T-helper 1 cell treated with Interleukin-12 subunit alpha and Interleukin-12 subunit beta and Interleukin-4 antibody, amounts not matched to agents 30 μg/mL and 1 μg/mL, for 36 hours (primary cell): ENCODE measurements around the gene FAXDC2.

Experiments used
- H3K27ac Mint-ChIP-seq: one replicate; pipeline ENCODE4 v1.8.0; 2021; ENCODE audit warnings: mild to moderate bottlenecking, mixed read lengths
- H3K27me3 Mint-ChIP-seq: one replicate; pipeline ENCODE4 v1.8.0; 2021; ENCODE audit warnings: low read depth, mixed read lengths
- H3K36me3 Mint-ChIP-seq: one replicate; pipeline ENCODE4 v1.8.0; 2021; ENCODE audit warnings: low read depth, mixed read lengths
- H3K4me1 Mint-ChIP-seq: one replicate; pipeline ENCODE4 v1.8.0; 2021; ENCODE audit warnings: low read depth, mixed read lengths
- H3K4me3 Mint-ChIP-seq: one replicate; pipeline ENCODE4 v1.8.0; 2021; ENCODE audit warnings: mild to moderate bottlenecking, moderate library complexity, mixed read lengths
- H3K9me3 Mint-ChIP-seq: one replicate; pipeline ENCODE4 v1.8.0; 2021; ENCODE audit warnings: mixed read lengths

The FAXDC2 gene

GRCh38 chr5:154850255-154851062 lies at the start of gene FAXDC2:
Gene FAXDC2, minus strand, starts transcription at chr5:154850603. Its CDS starts 12,425 bp downstream, at chr5:154838178.
- no peaks in the 10 kb centered on the region for H3K36me3 Mint-ChIP-seq
- no peak within 1 kb of the TSS for H3K4me3 Mint-ChIP-seq
- no peaks in the 10 kb centered on the region for H3K27me3 Mint-ChIP-seq
- H3K27ac Mint-ChIP-seq: no peak within 1 kb of the TSS
- peaks cover 2% of the 10 kb centered on the region for H3K4me1 Mint-ChIP-seq
- no peaks in the 10 kb centered on the region for H3K9me3 Mint-ChIP-seq

- Mint-ChIP-seq H3K36me3 (peaks cover 42% of the 10 kb centered on the region), H3K4me1 (no peaks in the 10 kb centered on the region), H3K27me3 (no peaks in the 10 kb centered on the region), H3K4me3 (no peak overlapping the region), H3K27ac (no peak overlapping the region), H3K9me3 (no peaks in the 10 kb centered on the region)
Observed at GRCh38 chr5:154900066-154900465, 49.7 kb upstream of the FAXDC2 start.

- H3K9me3 Mint-ChIP-seq: no peaks in the 10 kb centered on the region
- H3K36me3 Mint-ChIP-seq: peaks cover 42% of the 10 kb centered on the region
- H3K27ac Mint-ChIP-seq: no peak overlapping the region
- no peaks in the 10 kb centered on the region for H3K27me3 Mint-ChIP-seq
- no peak overlapping the region for H3K4me3 Mint-ChIP-seq
- H3K4me1 Mint-ChIP-seq: no peaks in the 10 kb centered on the region
Observed at GRCh38 chr5:154899151-154899816, 48.9 kb upstream of the FAXDC2 start.

DNA sequence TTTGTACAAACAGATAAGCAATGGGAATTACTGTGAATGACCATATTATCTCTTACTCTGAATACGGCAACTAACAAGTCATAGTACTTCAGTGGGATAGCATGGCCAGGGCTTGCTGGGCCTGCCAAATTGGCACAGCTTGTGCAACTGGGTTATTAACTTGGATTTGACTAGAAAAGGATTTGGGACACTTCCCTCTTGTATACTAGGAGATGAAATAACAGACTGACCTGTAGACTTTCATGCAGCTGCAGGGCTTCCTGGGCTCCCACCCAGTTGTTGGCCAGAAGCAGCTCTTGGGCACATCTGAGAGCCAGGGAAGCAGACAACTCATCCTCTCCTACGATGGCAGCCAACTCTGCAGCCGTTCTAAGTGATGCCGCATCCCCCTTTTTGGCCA lies 47.8 kb upstream of the FAXDC2 start:
- Mint-ChIP-seq H3K27me3 (no peaks in the 10 kb centered on the region), H3K9me3 (no peaks in the 10 kb centered on the region), H3K4me1 (no peaks in the 10 kb centered on the region), H3K36me3 (peaks cover 42% of the 10 kb centered on the region), H3K27ac (no peak overlapping the region), H3K4me3 (no peak overlapping the region)

GRCh38 chr5:154896562-154897165 lies 46.3 kb upstream of the FAXDC2 start:
- Mint-ChIP-seq H3K9me3 (no peaks in the 10 kb centered on the region), H3K27ac (no peak overlapping the region), H3K4me1 (peaks cover 3% of the 10 kb centered on the region), H3K27me3 (no peaks in the 10 kb centered on the region), H3K36me3 (peaks cover 37% of the 10 kb centered on the region), H3K4me3 (no peak overlapping the region)

- Mint-ChIP-seq H3K27me3 (no peaks in the 10 kb centered on the region), H3K27ac (no peak overlapping the region), H3K9me3 (no peaks in the 10 kb centered on the region), H3K4me3 (no peak overlapping the region), H3K36me3 (peaks cover 41% of the 10 kb centered on the region), H3K4me1 (peaks cover 3% of the 10 kb centered on the region)
Observed at GRCh38 chr5:154895606-154896561, 45.5 kb upstream of the FAXDC2 start.

GRCh38 chr5:154893381-154893780 lies 43.0 kb upstream of the FAXDC2 start:
- Mint-ChIP-seq H3K9me3 (no peaks in the 10 kb centered on the region), H3K27ac (no peak overlapping the region), H3K36me3 (peaks cover 47% of the 10 kb centered on the region), H3K27me3 (no peaks in the 10 kb centered on the region), H3K4me1 (peaks cover 3% of the 10 kb centered on the region), H3K4me3 (no peak overlapping the region)

- Mint-ChIP-seq H3K9me3 (peaks cover under 1% of the 10 kb centered on the region), H3K4me1 (peaks cover 3% of the 10 kb centered on the region), H3K36me3 (peaks cover 51% of the 10 kb centered on the region), H3K4me3 (no peak overlapping the region), H3K27me3 (no peaks in the 10 kb centered on the region), H3K27ac (no peak overlapping the region)
Observed at GRCh38 chr5:154892369-154892771, 42.0 kb upstream of the FAXDC2 start.

GRCh38 chr5:154885439-154885838 lies 35.0 kb upstream of the FAXDC2 start:
- Mint-ChIP-seq H3K27me3 (no peaks in the 10 kb centered on the region), H3K9me3 (peaks cover 25% of the 10 kb centered on the region), H3K36me3 (peaks cover 76% of the 10 kb centered on the region), H3K4me1 (no peaks in the 10 kb centered on the region), H3K27ac (no peak overlapping the region), H3K4me3 (no peak overlapping the region)

DNA sequence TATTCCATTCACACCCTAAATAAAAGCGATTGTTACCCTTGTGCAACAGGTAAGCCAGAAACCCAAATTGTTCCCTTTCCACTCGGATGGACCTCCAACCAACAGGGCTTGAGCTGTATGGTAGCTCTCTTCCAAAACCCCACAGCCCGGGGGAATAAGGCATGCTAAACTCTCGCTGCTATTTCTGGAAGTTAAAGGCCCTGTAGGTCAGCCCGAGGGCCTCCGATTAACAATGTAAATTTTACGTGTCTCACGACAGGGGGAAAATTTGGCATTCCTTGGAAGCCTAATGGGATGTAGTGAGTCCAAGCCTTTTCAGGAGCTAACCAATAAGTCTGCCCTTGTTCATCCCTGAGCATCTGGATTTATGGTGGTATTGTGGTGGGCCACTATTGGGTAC lies 34.0 kb upstream of the FAXDC2 start:
- H3K27ac Mint-ChIP-seq: no peak overlapping the region
- peaks cover 34% of the 10 kb centered on the region for H3K9me3 Mint-ChIP-seq
- no peaks in the 10 kb centered on the region for H3K4me1 Mint-ChIP-seq
- no peak overlapping the region for H3K4me3 Mint-ChIP-seq
- H3K36me3 Mint-ChIP-seq: peaks cover 79% of the 10 kb centered on the region
- H3K27me3 Mint-ChIP-seq: no peaks in the 10 kb centered on the region

GRCh38 chr5:154881986-154882385 lies 31.6 kb upstream of the FAXDC2 start:
- H3K36me3 Mint-ChIP-seq: peaks cover 76% of the 10 kb centered on the region
- H3K27me3 Mint-ChIP-seq: no peaks in the 10 kb centered on the region
- H3K9me3 Mint-ChIP-seq: peaks cover 42% of the 10 kb centered on the region
- no peak overlapping the region for H3K4me3 Mint-ChIP-seq
- no peak overlapping the region for H3K27ac Mint-ChIP-seq
- no peaks in the 10 kb centered on the region for H3K4me1 Mint-ChIP-seq

DNA sequence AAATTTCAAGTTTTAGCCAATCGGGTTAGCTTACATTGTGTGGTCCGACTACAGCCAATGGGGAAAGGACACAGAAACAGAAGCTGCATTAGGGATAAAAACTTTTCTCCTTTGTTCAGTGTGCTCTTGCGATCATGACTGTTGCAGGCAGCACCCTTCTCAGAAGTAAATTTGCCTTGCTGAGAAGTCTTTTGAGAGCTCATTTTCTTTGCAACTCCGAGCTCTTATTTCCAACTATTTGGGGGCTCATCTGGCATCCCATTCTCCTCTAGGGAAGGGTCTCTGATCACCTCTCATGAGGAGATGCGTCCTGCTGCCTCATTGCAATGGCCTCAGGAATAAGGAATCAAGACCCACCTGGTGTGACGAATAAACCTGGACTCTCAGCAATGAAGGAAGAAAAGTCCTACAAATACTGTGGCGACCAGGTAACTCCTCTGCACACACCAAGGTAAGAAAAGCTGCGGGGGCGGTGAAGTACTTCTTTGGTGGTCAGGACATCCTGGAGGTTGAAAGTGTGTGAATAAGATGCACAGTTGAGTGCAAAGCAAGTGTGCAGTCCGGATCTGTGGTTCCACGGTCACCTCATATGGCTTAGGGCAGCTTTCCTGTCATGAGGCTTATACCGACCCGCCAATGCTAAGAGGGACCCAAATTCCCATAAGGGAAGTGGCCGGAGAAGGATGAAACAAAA lies 28.4 kb upstream of the FAXDC2 start:
- H3K9me3 Mint-ChIP-seq: peaks cover 29% of the 10 kb centered on the region
- peaks cover 76% of the 10 kb centered on the region for H3K36me3 Mint-ChIP-seq
- H3K27ac Mint-ChIP-seq: no peak overlapping the region
- no peaks in the 10 kb centered on the region for H3K27me3 Mint-ChIP-seq
- H3K4me1 Mint-ChIP-seq: no peaks in the 10 kb centered on the region
- no peak overlapping the region for H3K4me3 Mint-ChIP-seq

GRCh38 chr5:154873791-154874331 lies 23.5 kb upstream of the FAXDC2 start:
- peaks cover 15% of the 10 kb centered on the region for H3K9me3 Mint-ChIP-seq
- no peak overlapping the region for H3K27ac Mint-ChIP-seq
- H3K4me3 Mint-ChIP-seq: no peak overlapping the region
- H3K27me3 Mint-ChIP-seq: no peaks in the 10 kb centered on the region
- peaks cover under 1% of the 10 kb centered on the region for H3K4me1 Mint-ChIP-seq
- H3K36me3 Mint-ChIP-seq: peaks cover 60% of the 10 kb centered on the region
